ENCODE data around the gene INPP5D. TPM values are rescaled to one million over a fixed set of nuclear protein-coding genes. Genes with fewer than 3 reads are reported as not detected.

Gene INPP5D
- total RNA-seq, 4 donors from 2014 or later = 22.8 to 55.3 (median 42.1) TPM

DNA sequence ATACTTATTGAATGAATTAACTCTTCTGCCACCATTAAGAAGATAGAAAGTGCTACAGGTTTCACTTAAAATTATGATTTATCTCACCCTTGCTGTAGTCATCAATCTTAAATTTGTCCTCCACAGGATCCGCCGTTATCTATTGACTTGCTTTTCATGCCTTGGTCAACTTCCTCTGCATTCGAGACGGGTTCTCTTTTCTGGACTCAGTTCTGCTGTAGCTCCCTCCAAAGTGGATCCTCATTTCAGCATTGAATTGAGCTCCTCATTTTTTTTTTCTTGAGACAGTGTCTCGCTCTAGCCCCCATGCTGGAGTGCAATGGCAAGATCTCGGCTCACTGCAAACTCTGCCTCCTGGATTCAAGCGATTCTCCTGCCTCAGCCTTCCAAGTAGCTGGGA lies 27.6 kb downstream of the INPP5D start:
- no peak for DNase-seq (ENCODE audit: low spot score in 2 of 2)
- H3K27me3 ChIP-seq = no peaks in the 10 kb centered on the region
- peaks cover 0 to 33% (median 16%) of the 10 kb centered on the region in 4 donors for H3K4me1 ChIP-seq
- TF ChIP-seq, protein P1, sequence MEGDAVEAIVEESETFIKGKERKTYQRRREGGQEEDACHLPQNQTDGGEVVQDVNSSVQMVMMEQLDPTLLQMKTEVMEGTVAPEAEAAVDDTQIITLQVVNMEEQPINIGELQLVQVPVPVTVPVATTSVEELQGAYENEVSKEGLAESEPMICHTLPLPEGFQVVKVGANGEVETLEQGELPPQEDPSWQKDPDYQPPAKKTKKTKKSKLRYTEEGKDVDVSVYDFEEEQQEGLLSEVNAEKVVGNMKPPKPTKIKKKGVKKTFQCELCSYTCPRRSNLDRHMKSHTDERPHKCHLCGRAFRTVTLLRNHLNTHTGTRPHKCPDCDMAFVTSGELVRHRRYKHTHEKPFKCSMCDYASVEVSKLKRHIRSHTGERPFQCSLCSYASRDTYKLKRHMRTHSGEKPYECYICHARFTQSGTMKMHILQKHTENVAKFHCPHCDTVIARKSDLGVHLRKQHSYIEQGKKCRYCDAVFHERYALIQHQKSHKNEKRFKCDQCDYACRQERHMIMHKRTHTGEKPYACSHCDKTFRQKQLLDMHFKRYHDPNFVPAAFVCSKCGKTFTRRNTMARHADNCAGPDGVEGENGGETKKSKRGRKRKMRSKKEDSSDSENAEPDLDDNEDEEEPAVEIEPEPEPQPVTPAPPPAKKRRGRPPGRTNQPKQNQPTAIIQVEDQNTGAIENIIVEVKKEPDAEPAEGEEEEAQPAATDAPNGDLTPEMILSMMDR (IDR thresholded peaks at IDR 0.05) = no peak
- TF ChIP-seq POLR2A (IDR thresholded peaks at IDR 0.05) (no peak), EP300 (IDR thresholded peaks at IDR 0.05) (no peak)
- WGBS, 2 donors = 83 to 85% methylated on average over 7 of the region's 7 CpGs
- H3K4me3 ChIP-seq = no peak overlapping the region
- H3K36me3 ChIP-seq = no peaks in the 10 kb centered on the region
- H3K9me3 ChIP-seq = no peaks in the 10 kb centered on the region
- H3K27ac ChIP-seq = peak overlapping the region in 2 of 4 donors; percentile 53 to 68

DNA sequence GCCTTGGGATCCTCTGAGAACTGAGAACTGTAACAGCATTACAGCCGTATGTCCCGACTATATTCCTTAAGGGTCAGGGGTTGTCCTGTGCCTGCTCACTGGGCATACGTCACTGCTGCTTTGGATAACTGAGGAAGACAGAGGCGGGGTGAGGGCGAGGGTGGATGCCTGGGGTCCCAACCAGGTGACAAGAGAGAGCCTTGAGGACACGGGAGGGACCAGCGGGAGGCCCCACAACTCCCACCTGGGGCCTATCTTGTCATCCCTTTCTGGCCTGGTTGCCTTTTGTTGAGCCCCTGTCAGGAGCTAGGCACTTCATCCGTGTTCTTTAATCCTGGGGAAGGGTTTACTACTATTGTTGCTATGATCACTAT lies 28.8 kb downstream of the INPP5D start:
- Histone ChIP-seq H3K36me3 (no peaks in the 10 kb centered on the region), H3K27me3 (no peaks in the 10 kb centered on the region), H3K9me3 (no peaks in the 10 kb centered on the region), H3K27ac (peak overlapping the region in 2 of 4 donors; percentile 52 to 53), H3K4me1 (peaks cover 0 to 30% (median 8%) of the 10 kb centered on the region in 4 donors), H3K4me3 (no peak overlapping the region)
- 88 to 94% methylated on average over 8 of the region's 8 CpGs for WGBS, 2 donors
- TF ChIP-seq POLR2A (IDR thresholded peaks at IDR 0.05) (no peak), EP300 (IDR thresholded peaks at IDR 0.05) (no peak)
- TF ChIP-seq, protein P1 (IDR thresholded peaks at IDR 0.05) = no peak
- DNase-seq (ENCODE audit: low spot score in 2 of 2) = no peak

DNA sequence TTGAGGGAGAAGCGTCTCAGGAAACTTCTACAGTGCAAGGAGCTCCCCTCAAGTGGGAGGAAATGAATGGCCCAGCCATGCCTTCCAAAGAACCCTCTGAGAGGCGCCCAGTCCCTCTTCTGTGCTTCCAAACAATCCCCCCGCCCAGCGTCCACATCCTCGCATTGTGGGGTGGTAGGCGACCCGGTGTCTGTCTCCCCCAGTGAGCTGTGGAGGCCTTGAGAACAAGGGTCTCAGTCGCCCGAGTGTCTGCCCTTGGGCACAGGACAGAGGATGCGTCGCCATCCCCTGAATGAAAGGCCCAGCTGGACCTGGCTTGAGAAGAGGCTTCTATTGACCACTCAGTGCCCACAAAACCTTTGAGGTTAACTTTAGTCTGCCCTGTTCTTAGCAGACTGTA lies 29.7 kb downstream of the INPP5D start:
- 88 to 90% methylated on average over 11 of the region's 11 CpGs for WGBS, 2 donors
- TF ChIP-seq POLR2A (IDR thresholded peaks at IDR 0.05) = no peak
- TF ChIP-seq, protein P1 (IDR thresholded peaks at IDR 0.05) = no peak
- TF ChIP-seq EP300 (IDR thresholded peaks at IDR 0.05) = no peak
- H3K4me1 ChIP-seq = peaks cover 0 to 30% (median 8%) of the 10 kb centered on the region in 4 donors
- H3K9me3 ChIP-seq = no peaks in the 10 kb centered on the region
- no peak overlapping the region for H3K4me3 ChIP-seq
- DNase-seq (ENCODE audit: low spot score in 2 of 2) = no peak
- no peak overlapping the region for H3K27ac ChIP-seq
- H3K36me3 ChIP-seq = no peaks in the 10 kb centered on the region
- no peaks in the 10 kb centered on the region for H3K27me3 ChIP-seq

DNA sequence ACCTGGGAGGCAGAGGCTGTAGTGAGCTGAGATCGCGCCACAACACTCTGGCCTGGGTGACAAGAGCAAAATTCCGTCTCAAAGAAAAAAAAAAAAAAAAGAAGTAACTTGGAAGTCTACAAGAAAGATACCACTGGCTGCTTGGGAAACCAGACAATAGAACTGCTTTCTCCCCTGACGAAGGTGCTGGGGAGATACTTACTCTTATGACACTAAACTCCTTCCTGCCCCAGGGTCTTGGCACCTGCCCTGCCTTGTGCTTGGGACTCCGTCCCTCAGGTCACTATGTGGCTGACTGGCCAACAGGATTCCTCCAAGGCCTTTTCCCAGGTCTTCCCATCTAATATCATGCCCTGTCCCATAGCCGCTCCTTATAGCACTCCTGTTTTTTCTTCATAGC lies 30.7 kb downstream of the INPP5D start:
- no peaks in the 10 kb centered on the region for H3K9me3 ChIP-seq
- no peak overlapping the region for H3K4me3 ChIP-seq
- no peak for DNase-seq (ENCODE audit: low spot score in 2 of 2)
- WGBS, 2 donors = 90 to 91% methylated on average over 6 of the region's 6 CpGs
- no peak overlapping the region for H3K27ac ChIP-seq
- H3K27me3 ChIP-seq = no peaks in the 10 kb centered on the region
- H3K36me3 ChIP-seq = no peaks in the 10 kb centered on the region
- no peak for TF ChIP-seq EP300 (IDR thresholded peaks at IDR 0.05)
- TF ChIP-seq, protein P1 (IDR thresholded peaks at IDR 0.05) = no peak
- no peak for TF ChIP-seq POLR2A (IDR thresholded peaks at IDR 0.05)
- H3K4me1 ChIP-seq = peaks cover 0 to 22% (median 5%) of the 10 kb centered on the region in 4 donors

DNA sequence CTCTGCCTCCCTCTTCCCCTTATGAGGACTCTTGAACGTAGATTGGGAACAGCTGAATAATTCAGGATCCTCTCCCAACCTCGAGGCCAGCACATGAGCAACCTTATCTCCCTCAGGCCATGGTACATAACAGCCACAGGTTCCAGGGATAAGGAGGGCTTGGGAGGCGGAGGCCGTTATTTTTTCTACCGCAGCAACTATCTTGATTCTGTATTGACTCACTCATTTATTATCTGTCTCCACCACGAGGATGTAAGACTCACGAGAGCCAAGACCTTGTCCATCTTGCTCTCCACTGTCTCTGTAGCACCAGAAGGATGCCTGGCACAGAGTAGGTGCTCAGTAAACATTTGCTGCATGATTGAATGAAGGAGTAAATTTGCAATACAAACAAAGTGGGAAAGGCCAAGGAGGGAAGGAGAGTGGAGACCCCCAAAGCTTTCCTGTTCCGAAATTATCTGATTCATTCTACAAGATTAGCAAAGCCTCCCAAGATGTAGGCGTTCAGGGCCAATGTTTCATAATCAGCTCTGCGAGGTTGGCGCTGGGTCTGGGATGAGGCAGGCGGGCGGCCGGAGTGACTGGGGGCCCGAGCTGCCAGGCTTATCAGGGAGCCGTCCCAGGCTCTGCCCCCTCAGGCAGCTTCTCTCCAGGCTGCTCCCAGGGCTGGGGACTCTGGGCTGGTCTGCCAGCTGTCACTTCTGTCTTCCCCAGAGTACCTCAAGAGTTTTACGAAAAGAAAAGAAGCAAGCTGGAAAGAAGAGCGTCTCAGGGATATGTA lies 31.6 kb downstream of the INPP5D start:
- 86 to 91% methylated on average over 18 of the region's 18 CpGs for WGBS, 2 donors
- Histone ChIP-seq H3K27ac (no peak overlapping the region), H3K27me3 (no peaks in the 10 kb centered on the region), H3K9me3 (no peaks in the 10 kb centered on the region), H3K4me1 (peaks cover 0 to 12% (median 1%) of the 10 kb centered on the region in 4 donors), H3K36me3 (no peaks in the 10 kb centered on the region), H3K4me3 (no peak overlapping the region)
- TF ChIP-seq EP300 (IDR thresholded peaks at IDR 0.05) = no peak
- no peak for TF ChIP-seq POLR2A (IDR thresholded peaks at IDR 0.05)
- TF ChIP-seq, protein P1 (IDR thresholded peaks at IDR 0.05) = no peak
- DNase-seq (ENCODE audit: low spot score in 2 of 2) = no peak
